OCI-LY7 (cell line): ENCODE data around the gene C6orf89. TPM values are rescaled to one million over a fixed set of nuclear protein-coding genes. Genes with fewer than 3 reads are reported as not detected.

Experiments used
- BruUV-seq: library from RNA; stranded (reverse); fragments of 400-500 nt; replicated peaks from 2 replicates; lab custom pipeline; 2021; lab: Mats Ljungman, UMichigan
- CTCF ChIA-PET: fragments of 300-600 bp; sonication (Branson Sonifier 250); formaldehyde crosslinking; loops from one replicate; lab custom pipeline; 2022; ENCODE audit warnings: antibody characterized with exemption; ENCODE audit not compliant: unreplicated experiment; lab: Charles Lee
- POLR2A ChIA-PET: fragments of 300-600 bp; sonication (Branson Sonifier 250); formaldehyde crosslinking; loops from one replicate; lab custom pipeline; 2022; ENCODE audit warnings: antibody characterized with exemption; lab: Charles Lee
- DNase-seq: peaks from one replicate; pipeline ENCODE4 v3.0.0-alpha.2; 2015; ENCODE audit warnings: low spot score
- H2AFZ ChIP-seq: fragments of 200-600 bp; sonication (generic), shearing (Covaris generic); 2 replicates; pipeline ENCODE4 v1.6.1; 2014; ENCODE audit warnings: mild to moderate bottlenecking, antibody characterized with exemption, low read length, moderate library complexity
- H3K27ac ChIP-seq: fragments of 200-600 bp; sonication (generic); 2 replicates; pipeline ENCODE4 v1.5.1; 2014; ENCODE audit warnings: mixed run types, low read depth, mild to moderate bottlenecking, moderate library complexity, low read length, inconsistent platforms; ENCODE audit not compliant: poor library complexity, severe bottlenecking
- H3K36me3 ChIP-seq: fragments of 200-600 bp; sonication (generic); 2 replicates; pipeline ENCODE4 v1.6.1; 2014; ENCODE audit warnings: mild to moderate bottlenecking, antibody characterized with exemption, low read length, moderate library complexity, mixed read lengths; ENCODE audit not compliant: insufficient read depth
- H3K4me1 ChIP-seq: fragments of 200-600 bp; sonication (generic); 2 replicates; pipeline ENCODE4 v1.5.1; 2014; ENCODE audit warnings: mild to moderate bottlenecking, low read length; ENCODE audit not compliant: insufficient read depth, poor library complexity, severe bottlenecking
- H3K4me2 ChIP-seq: fragments of 200-600 bp; sonication (generic); 2 replicates; pipeline ENCODE4 v1.6.1; 2014; ENCODE audit warnings: mild to moderate bottlenecking, low read length
- H3K4me3 ChIP-seq: fragments of 200-600 bp; sonication (generic); 2 replicates; pipeline ENCODE4 v1.5.1; 2014; ENCODE audit warnings: mild to moderate bottlenecking, low read depth, low read length; ENCODE audit not compliant: poor library complexity, severe bottlenecking
- H3K79me2 ChIP-seq: fragments of 200-600 bp; sonication (generic); 2 replicates; pipeline ENCODE4 v1.6.1; 2016; ENCODE audit warnings: low read depth, mild to moderate bottlenecking, low read length, moderate library complexity, mixed read lengths; ENCODE audit not compliant: insufficient read depth
- H3K9me2 ChIP-seq: fragments of 200-600 bp; sonication (generic); 2 replicates; pipeline ENCODE4 v1.6.1; 2016; ENCODE audit warnings: mild to moderate bottlenecking, low read length, mixed read lengths; ENCODE audit not compliant: insufficient read depth
- H3K9me3 ChIP-seq: fragments of 200-600 bp; sonication (generic); 2 replicates; pipeline ENCODE4 v1.6.1; 2014; ENCODE audit warnings: mild to moderate bottlenecking, mixed run types, low read length, mixed read lengths
- H4K20me1 ChIP-seq: fragments of 200-600 bp; sonication (generic); 2 replicates; pipeline ENCODE4 v1.6.1; 2014; ENCODE audit warnings: mild to moderate bottlenecking, antibody characterized with exemption, low read length, moderate library complexity, mixed read lengths; ENCODE audit not compliant: insufficient read depth
- EZH2phosphoT487 ChIP-seq: fragments of 200-600 bp; sonication (generic); IDR thresholded peaks from 2 replicates; pipeline ENCODE4 v1.6.1; 2018; ENCODE audit warnings: low read depth, borderline replicate concordance, mild to moderate bottlenecking, mixed run types, antibody characterized with exemption, low read length, moderate library complexity, mixed read lengths
- intact Hi-C: fragments of 100-400 bp; cut with micrococcal nuclease; formaldehyde crosslinking; loops from one replicate; pipeline ENCODE4 v1.10.0; 2022; ENCODE audit not compliant: unreplicated experiment
- total RNA-seq, 2 experiments: library from RNA; depleted of rRNA in 1 of 2; stranded (reverse); fragments of >200 nt in 1 of 2; shearing (Covaris generic) in 1 of 2; gene quantifications; 2 replicates each; pipeline ENCODE4 v1.2.3, GENCODE V29; 2014 to 2022
- TF ChIP-seq, protein P1 (sequence below): fragments of 200-600 bp; sonication (generic); conservative IDR thresholded peaks from 2 replicates; pipeline ENCODE4 v1.5.1; 2014; ENCODE audit warnings: mild to moderate bottlenecking, antibody characterized with exemption, low read length, moderate library complexity, mixed read lengths

C6orf89 gene
- total RNA-seq, 2 experiments from 2014 or later = 20.1 to 25.7 TPM

DNA sequence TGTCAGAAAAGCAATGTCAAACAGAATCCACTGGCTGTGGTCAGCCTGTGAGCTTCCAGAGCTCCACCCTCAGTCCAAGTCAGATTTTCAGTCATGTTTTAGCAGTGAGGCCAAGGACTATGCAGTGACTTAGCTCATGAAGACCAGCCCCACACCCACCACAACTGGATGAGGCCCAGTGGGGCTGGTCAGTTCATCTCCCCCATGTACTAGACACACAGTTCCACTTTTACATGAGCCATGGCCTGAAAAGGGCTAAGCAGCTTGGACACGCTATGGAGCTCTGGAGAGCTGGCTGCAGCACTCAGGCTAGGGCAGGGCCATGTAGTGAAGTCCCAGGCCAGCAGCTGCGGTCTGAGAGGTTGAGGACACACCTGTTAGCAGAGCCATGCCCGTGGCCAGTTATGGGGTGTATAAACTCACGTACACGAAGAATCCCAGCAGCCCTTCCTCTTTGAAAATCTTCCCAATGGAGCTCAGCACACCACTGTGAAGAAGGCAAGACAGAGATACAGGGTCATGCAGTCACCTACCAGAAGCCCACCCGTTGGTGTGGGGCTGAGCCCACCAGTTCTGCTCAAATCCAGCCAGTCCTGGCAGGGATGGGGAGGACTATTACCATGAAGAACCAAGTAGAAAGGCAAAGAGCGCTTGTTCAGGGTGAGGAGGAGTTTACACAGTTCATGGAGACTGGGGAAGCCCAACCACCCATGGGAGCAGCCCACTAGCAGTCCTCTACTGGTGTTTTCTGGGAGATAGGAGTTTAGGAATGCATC lies 89.7 kb downstream of the C6orf89 start:
- intact Hi-C loops = no loop called here
- TF ChIP-seq, protein P1, sequence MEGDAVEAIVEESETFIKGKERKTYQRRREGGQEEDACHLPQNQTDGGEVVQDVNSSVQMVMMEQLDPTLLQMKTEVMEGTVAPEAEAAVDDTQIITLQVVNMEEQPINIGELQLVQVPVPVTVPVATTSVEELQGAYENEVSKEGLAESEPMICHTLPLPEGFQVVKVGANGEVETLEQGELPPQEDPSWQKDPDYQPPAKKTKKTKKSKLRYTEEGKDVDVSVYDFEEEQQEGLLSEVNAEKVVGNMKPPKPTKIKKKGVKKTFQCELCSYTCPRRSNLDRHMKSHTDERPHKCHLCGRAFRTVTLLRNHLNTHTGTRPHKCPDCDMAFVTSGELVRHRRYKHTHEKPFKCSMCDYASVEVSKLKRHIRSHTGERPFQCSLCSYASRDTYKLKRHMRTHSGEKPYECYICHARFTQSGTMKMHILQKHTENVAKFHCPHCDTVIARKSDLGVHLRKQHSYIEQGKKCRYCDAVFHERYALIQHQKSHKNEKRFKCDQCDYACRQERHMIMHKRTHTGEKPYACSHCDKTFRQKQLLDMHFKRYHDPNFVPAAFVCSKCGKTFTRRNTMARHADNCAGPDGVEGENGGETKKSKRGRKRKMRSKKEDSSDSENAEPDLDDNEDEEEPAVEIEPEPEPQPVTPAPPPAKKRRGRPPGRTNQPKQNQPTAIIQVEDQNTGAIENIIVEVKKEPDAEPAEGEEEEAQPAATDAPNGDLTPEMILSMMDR = no peak
- no peak for TF ChIP-seq EZH2phosphoT487
- no peaks in the 10 kb centered on the region for H3K9me2 ChIP-seq
- ChIA-PET CTCF (interaction anchor here (1.8 kb wide), 1 partner anchor 43 kb away, joined by 6 read pairs; no protein-coding TSS in a partner anchor), POLR2A (no interaction called here)
- H3K4me3 ChIP-seq = no peak overlapping the region
- no peak overlapping the region for H2AFZ ChIP-seq
- no peaks in the 10 kb centered on the region for H3K9me3 ChIP-seq
- BruUV-seq = no TSS peak
- no peaks in the 10 kb centered on the region for H3K79me2 ChIP-seq
- peaks cover 82% of the 10 kb centered on the region for H3K36me3 ChIP-seq
- H3K27ac ChIP-seq = no peak overlapping the region
- H3K4me2 ChIP-seq = no peak overlapping the region
- no peak for DNase-seq
- H3K4me1 ChIP-seq = no peaks in the 10 kb centered on the region
- no peaks in the 10 kb centered on the region for H4K20me1 ChIP-seq

DNA sequence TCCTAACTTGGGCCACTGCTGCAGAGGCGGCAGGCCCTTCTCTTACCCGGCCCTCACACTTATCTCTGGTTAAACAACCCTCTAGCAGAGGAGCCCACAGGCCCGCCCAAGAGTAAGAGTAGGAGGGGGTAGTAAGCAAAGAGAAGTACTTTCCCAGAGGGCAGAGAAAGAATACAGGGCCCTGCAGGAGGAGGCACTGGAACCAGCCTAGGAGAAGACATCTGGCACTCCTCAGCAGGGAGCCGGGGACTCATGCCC lies 90.2 kb downstream of the C6orf89 start:
- Histone ChIP-seq H2AFZ (no peak overlapping the region), H3K4me3 (no peak overlapping the region), H3K79me2 (no peaks in the 10 kb centered on the region), H3K36me3 (peaks cover 81% of the 10 kb centered on the region), H3K27ac (no peak overlapping the region), H4K20me1 (0 out of 2 replicates have a peak, but pooled peaks cover 3% of the 10 kb centered on the region), H3K9me3 (no peaks in the 10 kb centered on the region), H3K9me2 (no peaks in the 10 kb centered on the region), H3K4me1 (no peaks in the 10 kb centered on the region), H3K4me2 (no peak overlapping the region)
- no peak for DNase-seq
- POLR2A ChIA-PET = no interaction called here
- CTCF ChIA-PET = interaction anchor here (1.8 kb wide), 1 partner anchor 42 kb away, joined by 6 read pairs; no protein-coding TSS in a partner anchor
- intact Hi-C loops = no loop called here
- TF ChIP-seq, protein P1 = no peak
- no TSS peak for BruUV-seq

DNA sequence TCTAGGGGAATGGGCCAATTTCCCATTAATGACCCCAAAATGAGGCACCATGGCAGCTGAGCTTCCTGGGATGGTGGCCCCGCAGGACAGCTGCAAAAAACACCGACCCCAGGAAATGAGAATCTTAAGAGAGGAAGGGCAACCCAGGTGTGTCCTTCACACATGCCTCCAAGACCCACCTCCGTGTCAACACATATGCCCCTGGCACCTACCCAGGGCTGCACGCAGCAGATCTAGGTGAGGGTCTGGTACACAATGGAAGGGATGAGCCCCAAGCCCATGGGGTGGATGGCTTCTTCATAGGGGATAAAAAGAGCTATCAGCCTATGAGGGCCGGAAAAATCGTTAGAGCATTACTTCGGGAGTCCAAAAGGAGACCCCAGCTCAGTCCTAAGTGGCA lies 90.8 kb downstream of the C6orf89 start:
- POLR2A ChIA-PET = no interaction called here
- Histone ChIP-seq H3K79me2 (peaks cover 2% of the 10 kb centered on the region; the same call in 1 of the 2 replicates), H4K20me1 (0 out of 2 replicates have a peak, but pooled peaks cover 4% of the 10 kb centered on the region), H2AFZ (no peak overlapping the region), H3K9me3 (no peaks in the 10 kb centered on the region), H3K36me3 (peaks cover 80% of the 10 kb centered on the region), H3K4me2 (no peak overlapping the region), H3K9me2 (no peaks in the 10 kb centered on the region), H3K27ac (no peak overlapping the region), H3K4me1 (no peaks in the 10 kb centered on the region), H3K4me3 (no peak overlapping the region)
- no TSS peak for BruUV-seq
- DNase-seq = no peak
- intact Hi-C loops = no loop called here
- CTCF ChIA-PET = interaction anchor here (1.4 to 1.8 kb wide), 2 partner anchors 10 to 42 kb away, joined by 4 to 6 read pairs; partner anchors contain the start of gene MTCH1
- TF ChIP-seq, protein P1 = no peak
- no peak for TF ChIP-seq EZH2phosphoT487
